ENCODE data around the gene ANKMY1. TPM values are rescaled to one million over a fixed set of nuclear protein-coding genes. Genes with fewer than 3 reads are reported as not detected.
"Not testable (repeated sequence)": the region's sequence is repeated elsewhere in the genome, so short reads cannot be mapped to it uniquely, and the experiment has no call there.

ANKMY1 gene
- total and polyA plus RNA-seq, 2 of the 8 experiments (the other 6 are each of a cell fraction or from before 2014, with no cell fraction given) = 4.5 to 4.8 TPM

DNA sequence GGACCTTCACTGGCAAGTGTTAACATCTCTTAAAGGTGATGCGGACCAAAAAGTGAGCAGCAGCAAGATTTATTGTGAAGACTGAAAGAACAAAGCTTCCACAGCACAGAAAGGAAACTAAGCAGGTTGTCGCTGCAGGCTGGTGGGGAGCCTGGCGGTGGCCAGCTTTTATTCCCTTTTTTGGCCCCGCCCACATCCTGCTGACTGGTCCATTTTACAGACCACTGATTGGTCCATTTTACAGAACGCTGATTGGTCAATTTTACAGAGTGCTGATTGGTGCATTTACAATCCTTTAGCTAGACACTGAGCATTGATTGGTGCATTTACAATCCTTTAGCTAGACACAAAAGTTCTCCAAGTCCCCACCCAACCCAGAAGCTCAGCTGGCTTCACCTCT is 35.9 kb downstream of the ANKMY1 start:
- not testable (repeated sequence) for H3K4ac ChIP-seq (replicated peaks; ENCODE audit: insufficient read length, low read depth, low read length); H4K91ac ChIP-seq (replicated peaks; ENCODE audit: insufficient read length, low read length); H2BK5ac ChIP-seq (ENCODE audit: low read depth, low read length); H3K18ac ChIP-seq (ENCODE audit: extremely low read depth, low read length); H4K8ac ChIP-seq (ENCODE audit: extremely low read depth, insufficient read depth, low read length); H2BK12ac ChIP-seq (ENCODE audit: low read depth, low read length); FAIRE-seq; H3K27ac ChIP-seq (ENCODE audit: low read depth, low read length); H3K4me1 ChIP-seq (replicated peaks in 1 of 4; ENCODE audit: control insufficient read depth in 3 of 4, insufficient read depth in 4 of 4, low read length in 3 of 4); H4K5ac ChIP-seq (ENCODE audit: insufficient read length, low read depth, low read length); H3K79me1 ChIP-seq (ENCODE audit: low read depth, low read length); H4K20me1 ChIP-seq (replicated peaks in 1 of 2; ENCODE audit: control insufficient read depth in 1 of 2, insufficient read depth in 2 of 2, low read length in 2 of 2); H3K14ac ChIP-seq (ENCODE audit: insufficient read length); H3K4me3 ChIP-seq (ENCODE audit: extremely low read depth in 1 of 4, insufficient read depth in 2 of 4, low read depth in 3 of 4, low read length in 4 of 4); H3K4me2 ChIP-seq (ENCODE audit: insufficient read depth in 1 of 2, low read depth in 2 of 2, low read length in 2 of 2); H3K36me3 ChIP-seq (ENCODE audit: control insufficient read depth in 2 of 4, insufficient read depth in 4 of 4, low read length in 3 of 4); H2BK120ac ChIP-seq (replicated peaks; ENCODE audit: low read depth, low read length); H3K9ac ChIP-seq (replicated peaks in 1 of 4; ENCODE audit: extremely low read depth in 1 of 4, low read depth in 3 of 4, low read length in 3 of 4); H2AFZ ChIP-seq (ENCODE audit: low read length); H3K23me2 ChIP-seq (ENCODE audit: low read depth, low read length); H3K23ac ChIP-seq (ENCODE audit: insufficient read length); H2BK15ac ChIP-seq (ENCODE audit: low read length); H2BK20ac ChIP-seq (ENCODE audit: low read length); H3K79me2 ChIP-seq (ENCODE audit: control insufficient read depth in 1 of 2, insufficient read depth in 2 of 2, low read length in 2 of 2); H3K56ac ChIP-seq (replicated peaks; ENCODE audit: insufficient read length, low read depth, low read length); H2AK5ac ChIP-seq (ENCODE audit: low read depth, low read length)
- CTCF ChIA-PET (ENCODE audit: partially characterized antibody) = interaction anchor here (1.0 to 1.3 kb wide), 3 partner anchors 8 to 25 kb away, joined by 3 to 4 read pairs (median 3); no protein-coding TSS in a partner anchor
- peaks cover 0 to 27% (median 23%) of the 10 kb centered on the region in 4 experiments; a peak in 6 of 7 replicates for H3K27me3 ChIP-seq (replicated peaks in 1 of 4; ENCODE audit: control insufficient read depth in 3 of 4, extremely low read depth in 1 of 4, insufficient read depth in 3 of 4, low read length in 3 of 4)
- 87% methylated on average over 5 of the region's 5 CpGs; no CpG with 5 or more reads in 1 of the 2 experiments for WGBS, 2 experiments (ENCODE audit: extremely low coverage in 1 of 2, insufficient coverage in 1 of 2, insufficient read length in 1 of 2, insufficient replicate concordance in 2 of 2, low coverage in 1 of 2, low lambda C conversion rate in 2 of 2, missing lambda C conversion rate in 1 of 2)
- peaks cover 29 to 42% of the 10 kb centered on the region in 2 experiments for H3K9me3 ChIP-seq (ENCODE audit: insufficient read depth in 2 of 2, low read depth in 1 of 2, low read length in 1 of 2)
- POLR2A ChIA-PET (ENCODE audit: partially characterized antibody) = interaction anchor here (0.6 kb wide), 1 partner anchor 127 kb away, joined by 3 read pairs; no protein-coding TSS in a partner anchor
- DNase-seq (ENCODE audit: low read depth in 1 of 2, low spot score in 2 of 2) = peak in 1 of 2 experiments; percentile 22
